Endothelial cell (in vitro differentiated cells): ENCODE results near the gene MB. TPM values are rescaled to one million over a fixed set of nuclear protein-coding genes. Genes with fewer than 3 reads are reported as not detected.

Experiments used
- DNase-seq: peaks from one replicate; pipeline ENCODE4 v3.0.0; 2021; ENCODE audit warnings: low spot score
- H3K27ac Mint-ChIP-seq: one replicate; pipeline ENCODE4 v1.8.0; 2021; ENCODE audit warnings: mixed read lengths, inconsistent platforms; ENCODE audit not compliant: unreplicated experiment
- H3K27me3 Mint-ChIP-seq: one replicate; pipeline ENCODE4 v1.8.0; 2021; ENCODE audit warnings: mild to moderate bottlenecking, moderate library complexity, mixed read lengths, inconsistent platforms; ENCODE audit not compliant: unreplicated experiment
- H3K36me3 Mint-ChIP-seq: one replicate; pipeline ENCODE4 v1.8.0; 2021; ENCODE audit warnings: mild to moderate bottlenecking, low read depth, mixed read lengths, inconsistent platforms; ENCODE audit not compliant: unreplicated experiment
- H3K4me1 Mint-ChIP-seq: one replicate; pipeline ENCODE4 v1.8.0; 2021; ENCODE audit warnings: mild to moderate bottlenecking, mixed read lengths, inconsistent platforms; ENCODE audit not compliant: unreplicated experiment
- H3K4me3 Mint-ChIP-seq: one replicate; pipeline ENCODE4 v1.8.0; 2021; ENCODE audit warnings: mild to moderate bottlenecking, mixed read lengths, inconsistent platforms; ENCODE audit not compliant: unreplicated experiment
- H3K9me3 Mint-ChIP-seq: one replicate; pipeline ENCODE4 v1.8.0; 2021; ENCODE audit warnings: mixed read lengths, inconsistent platforms; ENCODE audit not compliant: unreplicated experiment
- total RNA-seq: library from RNA; stranded (reverse); fragmentation: NEBNext Ultra II Directional; extraction: Animal tissue kit (Norgen Biotek cat#: 25700); gene quantifications from one replicate; pipeline ENCODE4 v1.2.1, GENCODE V29; 2021; ENCODE audit not compliant: unreplicated experiment
- TF ChIP-seq, protein P1 (sequence below): fragments of 200-600 bp; sonication (generic); IDR thresholded peaks from one replicate; pipeline ENCODE4 v1.5.0; 2021; ENCODE audit warnings: antibody characterized with exemption; ENCODE audit not compliant: unreplicated experiment

The MB gene
- total RNA-seq, 1 donor from 2014 or later: not detected

DNA sequence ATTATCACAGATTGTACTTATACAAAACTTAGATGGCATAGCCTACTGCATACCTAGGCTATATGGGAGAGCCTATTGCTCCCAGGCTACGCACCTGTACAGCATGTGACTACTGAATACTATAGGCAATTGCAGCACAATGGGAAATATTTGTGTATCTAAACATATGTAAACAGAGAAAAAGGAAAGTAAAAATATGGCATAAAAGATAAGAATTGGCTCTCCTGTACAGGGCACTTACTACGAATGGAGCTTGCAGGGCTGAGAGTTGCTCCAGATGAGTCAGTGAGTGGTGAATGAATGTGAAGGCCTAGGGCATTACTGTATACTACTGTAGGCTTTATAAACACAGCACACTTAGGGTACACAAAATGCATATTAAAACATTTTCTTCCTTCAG, 44.3 kb upstream of the MB start:
- Mint-ChIP-seq H3K4me3 (no peak overlapping the region), H3K27ac (no peak overlapping the region), H3K27me3 (no peaks in the 10 kb centered on the region), H3K9me3 (peaks cover under 1% of the 10 kb centered on the region), H3K36me3 (peaks cover 8% of the 10 kb centered on the region), H3K4me1 (no peaks in the 10 kb centered on the region)
- TF ChIP-seq, protein P1, sequence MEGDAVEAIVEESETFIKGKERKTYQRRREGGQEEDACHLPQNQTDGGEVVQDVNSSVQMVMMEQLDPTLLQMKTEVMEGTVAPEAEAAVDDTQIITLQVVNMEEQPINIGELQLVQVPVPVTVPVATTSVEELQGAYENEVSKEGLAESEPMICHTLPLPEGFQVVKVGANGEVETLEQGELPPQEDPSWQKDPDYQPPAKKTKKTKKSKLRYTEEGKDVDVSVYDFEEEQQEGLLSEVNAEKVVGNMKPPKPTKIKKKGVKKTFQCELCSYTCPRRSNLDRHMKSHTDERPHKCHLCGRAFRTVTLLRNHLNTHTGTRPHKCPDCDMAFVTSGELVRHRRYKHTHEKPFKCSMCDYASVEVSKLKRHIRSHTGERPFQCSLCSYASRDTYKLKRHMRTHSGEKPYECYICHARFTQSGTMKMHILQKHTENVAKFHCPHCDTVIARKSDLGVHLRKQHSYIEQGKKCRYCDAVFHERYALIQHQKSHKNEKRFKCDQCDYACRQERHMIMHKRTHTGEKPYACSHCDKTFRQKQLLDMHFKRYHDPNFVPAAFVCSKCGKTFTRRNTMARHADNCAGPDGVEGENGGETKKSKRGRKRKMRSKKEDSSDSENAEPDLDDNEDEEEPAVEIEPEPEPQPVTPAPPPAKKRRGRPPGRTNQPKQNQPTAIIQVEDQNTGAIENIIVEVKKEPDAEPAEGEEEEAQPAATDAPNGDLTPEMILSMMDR: no peak
- no peak for DNase-seq

- Mint-ChIP-seq H3K27me3 (no peaks in the 10 kb centered on the region), H3K4me3 (no peak overlapping the region), H3K36me3 (peaks cover 8% of the 10 kb centered on the region)
Observed at GRCh38 chr22:35660291-35661127, 43.4 kb upstream of the MB start.

GRCh38 chr22:35657571-35658312, 40.6 kb upstream of the MB start:
- Mint-ChIP-seq H3K4me3 (no peak overlapping the region), H3K9me3 (no peaks in the 10 kb centered on the region), H3K36me3 (peaks cover 8% of the 10 kb centered on the region), H3K27ac (no peak overlapping the region), H3K27me3 (no peaks in the 10 kb centered on the region), H3K4me1 (no peaks in the 10 kb centered on the region)
- TF ChIP-seq, protein P1: no peak
- no peak for DNase-seq

More at GRCh38 chr22:35660291-35661127, 43.4 kb upstream of the MB start:
- DNase-seq: no peak
- Mint-ChIP-seq H3K27ac (no peak overlapping the region), H3K4me1 (no peaks in the 10 kb centered on the region), H3K9me3 (no peaks in the 10 kb centered on the region)
- TF ChIP-seq, protein P1: no peak

DNA sequence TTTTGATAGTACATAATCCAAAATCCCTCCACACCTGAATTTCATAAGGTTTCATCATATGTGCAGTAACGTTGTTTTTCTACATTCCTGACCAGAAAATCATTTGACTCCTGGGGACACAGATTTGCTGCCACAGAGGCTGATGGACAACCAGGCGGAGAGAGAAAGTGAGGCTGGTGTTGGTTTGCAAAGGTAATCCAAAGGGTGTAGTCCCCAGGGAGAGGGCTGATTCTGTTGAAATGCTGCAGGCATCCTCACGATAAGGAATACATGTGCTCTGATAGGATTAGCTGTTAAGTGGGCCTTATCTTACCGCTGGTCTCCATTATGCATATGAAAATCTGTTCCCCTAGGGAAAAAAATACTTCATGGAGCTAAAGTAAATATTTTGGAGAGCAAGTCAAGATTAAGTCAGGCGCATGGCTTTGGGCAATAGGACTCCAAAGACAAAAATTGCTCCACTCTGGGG, 39.2 kb upstream of the MB start:
- Mint-ChIP-seq H3K4me1 (no peaks in the 10 kb centered on the region), H3K27ac (no peak overlapping the region), H3K9me3 (no peaks in the 10 kb centered on the region), H3K27me3 (no peaks in the 10 kb centered on the region), H3K4me3 (no peak overlapping the region), H3K36me3 (peaks cover 8% of the 10 kb centered on the region)
- TF ChIP-seq, protein P1: no peak
- no peak for DNase-seq
